ENCODE results near the gene ANKRD13A. TPM values are rescaled to one million over a fixed set of nuclear protein-coding genes. Genes with fewer than 3 reads are reported as not detected.
"Not testable (repeated sequence)": the region's sequence is repeated elsewhere in the genome, so short reads cannot be mapped to it uniquely, and the experiment has no call there.

Gene ANKRD13A
- total RNA-seq, 1 donor from 2014 or later = 55.4 TPM

DNA sequence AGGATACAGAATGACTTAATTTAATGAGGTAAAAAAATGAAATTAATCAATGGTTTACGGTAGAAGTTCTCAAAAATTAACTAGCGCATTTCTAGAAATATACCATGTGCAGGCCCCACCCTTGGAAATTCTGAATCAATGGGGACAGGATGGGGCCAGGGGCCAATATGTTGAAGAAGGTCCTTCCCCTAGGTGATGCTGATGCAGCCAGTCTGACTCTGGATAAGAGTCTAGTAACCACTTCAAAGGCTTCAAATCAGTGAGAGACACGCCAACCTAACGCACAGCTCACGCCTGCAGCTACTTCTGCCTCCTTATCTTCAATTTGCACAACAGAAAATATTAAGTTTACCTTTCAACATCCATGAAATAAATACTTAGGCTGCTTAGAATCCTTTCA lies 17.9 kb upstream of the ANKRD13A start:
- Mint-ChIP-seq H3K4me3 (ENCODE audit: unreplicated experiment) (no peak overlapping the region), H3K27ac (ENCODE audit: unreplicated experiment) (no peak overlapping the region), H3K4me1 (ENCODE audit: unreplicated experiment) (peaks cover 12% of the 10 kb centered on the region), H3K36me3 (ENCODE audit: low read depth, unreplicated experiment) (peaks cover 51% of the 10 kb centered on the region), H3K27me3 (ENCODE audit: unreplicated experiment) (no peaks in the 10 kb centered on the region), H3K9me3 (ENCODE audit: unreplicated experiment) (no peaks in the 10 kb centered on the region)
- DNase-seq (ENCODE audit: low spot score) = no peak
- TF ChIP-seq, protein P1, sequence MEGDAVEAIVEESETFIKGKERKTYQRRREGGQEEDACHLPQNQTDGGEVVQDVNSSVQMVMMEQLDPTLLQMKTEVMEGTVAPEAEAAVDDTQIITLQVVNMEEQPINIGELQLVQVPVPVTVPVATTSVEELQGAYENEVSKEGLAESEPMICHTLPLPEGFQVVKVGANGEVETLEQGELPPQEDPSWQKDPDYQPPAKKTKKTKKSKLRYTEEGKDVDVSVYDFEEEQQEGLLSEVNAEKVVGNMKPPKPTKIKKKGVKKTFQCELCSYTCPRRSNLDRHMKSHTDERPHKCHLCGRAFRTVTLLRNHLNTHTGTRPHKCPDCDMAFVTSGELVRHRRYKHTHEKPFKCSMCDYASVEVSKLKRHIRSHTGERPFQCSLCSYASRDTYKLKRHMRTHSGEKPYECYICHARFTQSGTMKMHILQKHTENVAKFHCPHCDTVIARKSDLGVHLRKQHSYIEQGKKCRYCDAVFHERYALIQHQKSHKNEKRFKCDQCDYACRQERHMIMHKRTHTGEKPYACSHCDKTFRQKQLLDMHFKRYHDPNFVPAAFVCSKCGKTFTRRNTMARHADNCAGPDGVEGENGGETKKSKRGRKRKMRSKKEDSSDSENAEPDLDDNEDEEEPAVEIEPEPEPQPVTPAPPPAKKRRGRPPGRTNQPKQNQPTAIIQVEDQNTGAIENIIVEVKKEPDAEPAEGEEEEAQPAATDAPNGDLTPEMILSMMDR (IDR thresholded peaks at IDR 0.05; ENCODE audit: unreplicated experiment) = no peak

GRCh38 chr12:109982210-109982609 lies 17.0 kb upstream of the ANKRD13A start:
- Mint-ChIP-seq H3K4me3 (ENCODE audit: unreplicated experiment) (no peak overlapping the region), H3K4me1 (ENCODE audit: unreplicated experiment) (peaks cover 12% of the 10 kb centered on the region), H3K27me3 (ENCODE audit: unreplicated experiment) (no peaks in the 10 kb centered on the region), H3K9me3 (ENCODE audit: unreplicated experiment) (no peaks in the 10 kb centered on the region), H3K36me3 (ENCODE audit: low read depth, unreplicated experiment) (peaks cover 46% of the 10 kb centered on the region), H3K27ac (ENCODE audit: unreplicated experiment) (no peak overlapping the region)
- DNase-seq (ENCODE audit: low spot score) = no peak
- TF ChIP-seq, protein P1 (IDR thresholded peaks at IDR 0.05; ENCODE audit: unreplicated experiment) = no peak

DNA sequence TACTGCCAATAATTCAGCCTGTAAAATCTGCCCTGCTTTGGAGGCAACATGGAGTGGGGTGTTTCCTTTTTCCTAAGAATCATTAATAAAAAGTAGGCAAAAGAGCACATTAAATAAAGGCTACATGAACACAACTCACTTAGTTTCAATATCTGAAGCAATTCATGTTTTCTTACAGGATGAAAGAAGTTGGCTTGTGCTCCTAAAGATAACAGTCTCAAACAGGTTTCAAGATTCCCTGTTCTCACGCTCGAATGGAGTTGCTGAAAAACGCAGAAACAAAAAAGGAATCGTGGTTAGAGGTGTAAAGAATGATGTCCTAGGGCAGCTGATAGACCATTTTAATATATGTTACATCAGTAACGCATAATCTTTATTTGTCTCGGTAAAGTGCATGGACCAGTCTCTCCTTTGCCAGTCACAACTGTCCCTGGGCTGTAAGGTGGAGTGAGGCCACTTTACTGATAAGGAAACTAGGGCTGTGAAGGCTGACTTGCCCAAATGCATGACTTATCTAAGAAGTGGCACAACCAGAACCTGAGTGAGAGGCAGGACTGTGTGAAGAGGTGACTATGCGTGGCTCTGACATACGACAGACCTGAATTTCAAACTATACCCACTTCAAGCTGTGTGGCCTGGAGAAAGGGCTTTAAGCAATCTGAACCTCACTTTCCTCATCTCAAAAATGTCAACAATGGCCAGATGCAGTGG lies 15.6 kb upstream of the ANKRD13A start:
- DNase-seq (ENCODE audit: low spot score) = no peak
- H3K9me3 Mint-ChIP-seq (ENCODE audit: unreplicated experiment) = no peaks in the 10 kb centered on the region
- no peak overlapping the region for H3K27ac Mint-ChIP-seq (ENCODE audit: unreplicated experiment)
- TF ChIP-seq, protein P1 (IDR thresholded peaks at IDR 0.05; ENCODE audit: unreplicated experiment) = no peak
- no peak overlapping the region for H3K4me3 Mint-ChIP-seq (ENCODE audit: unreplicated experiment)
- H3K4me1 Mint-ChIP-seq (ENCODE audit: unreplicated experiment) = peaks cover 8% of the 10 kb centered on the region
- peaks cover 43% of the 10 kb centered on the region for H3K36me3 Mint-ChIP-seq (ENCODE audit: low read depth, unreplicated experiment)
- no peaks in the 10 kb centered on the region for H3K27me3 Mint-ChIP-seq (ENCODE audit: unreplicated experiment)

DNA sequence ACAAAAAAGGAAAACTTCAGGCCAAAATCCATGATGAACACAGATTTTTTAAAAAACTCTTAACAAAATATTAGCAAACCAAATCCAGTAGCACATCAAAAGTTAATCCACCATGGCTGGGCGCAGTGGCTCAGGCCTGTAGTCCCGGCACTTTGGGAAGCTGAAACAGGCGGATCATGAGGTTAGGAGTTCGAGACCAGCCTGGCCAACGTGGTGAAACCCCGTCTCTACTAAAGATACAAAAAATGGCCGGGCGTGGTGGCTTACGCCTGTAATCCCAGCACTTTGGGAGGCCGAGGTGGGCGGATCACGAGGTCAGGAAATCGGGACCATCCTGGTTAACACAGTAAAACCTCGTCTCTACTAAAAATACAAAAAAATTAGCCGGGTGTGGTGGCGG lies 13.0 kb upstream of the ANKRD13A start:
- not testable (repeated sequence) for DNase-seq (ENCODE audit: low spot score); H3K27me3 Mint-ChIP-seq (ENCODE audit: unreplicated experiment); H3K9me3 Mint-ChIP-seq (ENCODE audit: unreplicated experiment); H3K27ac Mint-ChIP-seq (ENCODE audit: unreplicated experiment); H3K4me3 Mint-ChIP-seq (ENCODE audit: unreplicated experiment)
- H3K36me3 Mint-ChIP-seq (ENCODE audit: low read depth, unreplicated experiment) = peaks cover 30% of the 10 kb centered on the region
- H3K4me1 Mint-ChIP-seq (ENCODE audit: unreplicated experiment) = peaks cover 15% of the 10 kb centered on the region

- no peaks in the 10 kb centered on the region for H3K9me3 Mint-ChIP-seq (ENCODE audit: unreplicated experiment)
- H3K4me3 Mint-ChIP-seq (ENCODE audit: unreplicated experiment) = peak overlapping the region; percentile 44
- peaks cover 16% of the 10 kb centered on the region for H3K4me1 Mint-ChIP-seq (ENCODE audit: unreplicated experiment)
- TF ChIP-seq, protein P1 (IDR thresholded peaks at IDR 0.05; ENCODE audit: unreplicated experiment) = no peak
- no peak overlapping the region for H3K27ac Mint-ChIP-seq (ENCODE audit: unreplicated experiment)
- no peaks in the 10 kb centered on the region for H3K27me3 Mint-ChIP-seq (ENCODE audit: unreplicated experiment)
- DNase-seq (ENCODE audit: low spot score) = no peak
- H3K36me3 Mint-ChIP-seq (ENCODE audit: low read depth, unreplicated experiment) = peaks cover 26% of the 10 kb centered on the region
Observed at GRCh38 chr12:109987615-109988014, 11.6 kb upstream of the ANKRD13A start.
